Measurements from ENCODE around the gene SP140L.
"Not testable (repeated sequence)": the region's sequence is repeated elsewhere in the genome, so short reads cannot be mapped to it uniquely, and the experiment has no call there.

The SP140L gene

GRCh38 chr2:230382108-230382507 lies 55.1 kb downstream of the SP140L start:
- TF ChIP-seq CTCF (IDR thresholded peaks at IDR 0.05; ENCODE audit: control insufficient read depth, insufficient read depth, low read depth, low read length, missing control alignments), result no peak
- H3K4me3 ChIP-seq (ENCODE audit: control insufficient read depth, low read depth, low read length), result no peak overlapping the region
- DNase-seq (ENCODE audit: low read depth), result no peak

- no peak for DNase-seq (ENCODE audit: low read depth)
- TF ChIP-seq CTCF (IDR thresholded peaks at IDR 0.05; ENCODE audit: control insufficient read depth, insufficient read depth, low read depth, low read length, missing control alignments), result no peak
- H3K4me3 ChIP-seq (ENCODE audit: control insufficient read depth, low read depth, low read length), result no peak overlapping the region
These were observed 56.5 kb downstream of the SP140L start for GRCh38 chr2:230383453-230383852.

GRCh38 chr2:230384986-230385385 lies 58.0 kb downstream of the SP140L start:
- no peak for TF ChIP-seq CTCF (IDR thresholded peaks at IDR 0.05; ENCODE audit: control insufficient read depth, insufficient read depth, low read depth, low read length, missing control alignments)
- no peak overlapping the region for H3K4me3 ChIP-seq (ENCODE audit: control insufficient read depth, low read depth, low read length)
- no peak for DNase-seq (ENCODE audit: low read depth)

GRCh38 chr2:230394301-230394700 lies 67.3 kb downstream of the SP140L start:
- no peak for DNase-seq (ENCODE audit: low read depth)
- no peak overlapping the region for H3K4me3 ChIP-seq (ENCODE audit: control insufficient read depth, low read depth, low read length)
- TF ChIP-seq CTCF (IDR thresholded peaks at IDR 0.05; ENCODE audit: control insufficient read depth, insufficient read depth, low read depth, low read length, missing control alignments), result no peak

GRCh38 chr2:230398698-230399097 lies 71.7 kb downstream of the SP140L start:
- not testable (repeated sequence) for H3K4me3 ChIP-seq (ENCODE audit: control insufficient read depth, low read depth, low read length); DNase-seq (ENCODE audit: low read depth)

- no peak for DNase-seq (ENCODE audit: low read depth)
- no peak for TF ChIP-seq CTCF (IDR thresholded peaks at IDR 0.05; ENCODE audit: control insufficient read depth, insufficient read depth, low read depth, low read length, missing control alignments)
These were observed 73.0 kb downstream of the SP140L start for GRCh38 chr2:230400041-230400440.

GRCh38 chr2:230400454-230400853 lies 73.5 kb downstream of the SP140L start:
- DNase-seq (ENCODE audit: low read depth), result no peak
- no peak for TF ChIP-seq CTCF (IDR thresholded peaks at IDR 0.05; ENCODE audit: control insufficient read depth, insufficient read depth, low read depth, low read length, missing control alignments)
- no peak overlapping the region for H3K4me3 ChIP-seq (ENCODE audit: control insufficient read depth, low read depth, low read length)

More at GRCh38 chr2:230400041-230400440, 73.0 kb downstream of the SP140L start:
- no peak overlapping the region for H3K4me3 ChIP-seq (ENCODE audit: control insufficient read depth, low read depth, low read length)

- DNase-seq (ENCODE audit: low read depth); H3K4me3 ChIP-seq (ENCODE audit: control insufficient read depth, low read depth, low read length): not testable (repeated sequence)
These were observed 74.0 kb downstream of the SP140L start for GRCh38 chr2:230401026-230401425.
